T-helper 1 cell treated with Interleukin-12 subunit alpha and Interleukin-12 subunit beta and Interleukin-4 antibody, amounts not matched to agents 30 μg/mL and 1 μg/mL, for 36 hours (primary cell): ENCODE results near the gene CACNA1C.
A peak's percentile ranks its signal among the peaks of the same experiment; 100 is the strongest.

ENCODE experiments used
- H3K27ac Mint-ChIP-seq: one replicate; pipeline ENCODE4 v1.8.0; 2021; ENCODE audit warnings: mild to moderate bottlenecking, mixed read lengths
- H3K27me3 Mint-ChIP-seq: one replicate; pipeline ENCODE4 v1.8.0; 2021; ENCODE audit warnings: low read depth, mixed read lengths
- H3K36me3 Mint-ChIP-seq: one replicate; pipeline ENCODE4 v1.8.0; 2021; ENCODE audit warnings: low read depth, mixed read lengths
- H3K4me1 Mint-ChIP-seq: one replicate; pipeline ENCODE4 v1.8.0; 2021; ENCODE audit warnings: low read depth, mixed read lengths
- H3K4me3 Mint-ChIP-seq: one replicate; pipeline ENCODE4 v1.8.0; 2021; ENCODE audit warnings: mild to moderate bottlenecking, moderate library complexity, mixed read lengths
- H3K9me3 Mint-ChIP-seq: one replicate; pipeline ENCODE4 v1.8.0; 2021; ENCODE audit warnings: mixed read lengths

The CACNA1C gene

GRCh38 chr12:2019126-2019525 lies 33.7 kb upstream of the CACNA1C start:
- no peak overlapping the region for H3K4me3 Mint-ChIP-seq
- no peaks in the 10 kb centered on the region for H3K9me3 Mint-ChIP-seq
- H3K27me3 Mint-ChIP-seq: peaks cover 34% of the 10 kb centered on the region
- no peaks in the 10 kb centered on the region for H3K36me3 Mint-ChIP-seq
- no peaks in the 10 kb centered on the region for H3K4me1 Mint-ChIP-seq
- H3K27ac Mint-ChIP-seq: no peak overlapping the region

- H3K4me3 Mint-ChIP-seq: no peak overlapping the region
- H3K27ac Mint-ChIP-seq: no peak overlapping the region
- no peaks in the 10 kb centered on the region for H3K4me1 Mint-ChIP-seq
- H3K27me3 Mint-ChIP-seq: peaks cover 42% of the 10 kb centered on the region
- no peaks in the 10 kb centered on the region for H3K9me3 Mint-ChIP-seq
- no peaks in the 10 kb centered on the region for H3K36me3 Mint-ChIP-seq
These were observed 32.3 kb upstream of the CACNA1C start for GRCh38 chr12:2020511-2020910.

- H3K27ac Mint-ChIP-seq: no peak overlapping the region
- H3K9me3 Mint-ChIP-seq: no peaks in the 10 kb centered on the region
- no peaks in the 10 kb centered on the region for H3K4me1 Mint-ChIP-seq
- H3K27me3 Mint-ChIP-seq: peaks cover 36% of the 10 kb centered on the region
- H3K36me3 Mint-ChIP-seq: no peaks in the 10 kb centered on the region
- no peak overlapping the region for H3K4me3 Mint-ChIP-seq
These were observed 29.4 kb upstream of the CACNA1C start for GRCh38 chr12:2023365-2023764.

- Mint-ChIP-seq H3K4me3 (no peak overlapping the region), H3K27ac (no peak overlapping the region), H3K36me3 (no peaks in the 10 kb centered on the region), H3K27me3 (peaks cover 19% of the 10 kb centered on the region), H3K4me1 (no peaks in the 10 kb centered on the region), H3K9me3 (no peaks in the 10 kb centered on the region)
These were observed 25.4 kb upstream of the CACNA1C start for GRCh38 chr12:2027351-2027750.

GRCh38 chr12:2029851-2030250 lies 22.9 kb upstream of the CACNA1C start:
- Mint-ChIP-seq H3K4me3 (no peak overlapping the region), H3K27ac (no peak overlapping the region), H3K4me1 (peaks cover 4% of the 10 kb centered on the region), H3K36me3 (peaks cover 1% of the 10 kb centered on the region), H3K27me3 (peaks cover 27% of the 10 kb centered on the region), H3K9me3 (no peaks in the 10 kb centered on the region)

GRCh38 chr12:2032506-2032905 lies 20.3 kb upstream of the CACNA1C start:
- Mint-ChIP-seq H3K9me3 (no peaks in the 10 kb centered on the region), H3K27me3 (peaks cover 45% of the 10 kb centered on the region), H3K4me3 (no peak overlapping the region), H3K27ac (no peak overlapping the region), H3K4me1 (peaks cover 8% of the 10 kb centered on the region), H3K36me3 (peaks cover 1% of the 10 kb centered on the region)

- peaks cover 8% of the 10 kb centered on the region for H3K4me1 Mint-ChIP-seq
- no peaks in the 10 kb centered on the region for H3K9me3 Mint-ChIP-seq
- H3K27ac Mint-ChIP-seq: no peak overlapping the region
- H3K36me3 Mint-ChIP-seq: peaks cover 1% of the 10 kb centered on the region
- H3K27me3 Mint-ChIP-seq: peaks cover 61% of the 10 kb centered on the region
- H3K4me3 Mint-ChIP-seq: peak overlapping the region; percentile 53
These were observed 18.0 kb upstream of the CACNA1C start for GRCh38 chr12:2034633-2035430.

GRCh38 chr12:2035431-2036055 lies 17.2 kb upstream of the CACNA1C start:
- H3K27me3 Mint-ChIP-seq: peaks cover 66% of the 10 kb centered on the region

GRCh38 chr12:2039034-2039433 lies 13.8 kb upstream of the CACNA1C start:
- Mint-ChIP-seq H3K4me3 (no peak overlapping the region), H3K9me3 (no peaks in the 10 kb centered on the region), H3K27me3 (peaks cover 58% of the 10 kb centered on the region), H3K36me3 (no peaks in the 10 kb centered on the region), H3K4me1 (peaks cover 8% of the 10 kb centered on the region), H3K27ac (no peak overlapping the region)

More at GRCh38 chr12:2035431-2036055, 17.2 kb upstream of the CACNA1C start:
- Mint-ChIP-seq H3K9me3 (no peaks in the 10 kb centered on the region), H3K36me3 (peaks cover 1% of the 10 kb centered on the region), H3K4me3 (peak overlapping the region; percentile 53), H3K4me1 (peaks cover 8% of the 10 kb centered on the region), H3K27ac (peak overlapping the region; percentile 11)

GRCh38 chr12:2043054-2043453 lies 9.7 kb upstream of the CACNA1C start:
- H3K9me3 Mint-ChIP-seq: no peaks in the 10 kb centered on the region

GRCh38 chr12:2044165-2044564 lies 8.6 kb upstream of the CACNA1C start:
- Mint-ChIP-seq H3K27ac (no peak overlapping the region), H3K4me3 (no peak overlapping the region), H3K9me3 (no peaks in the 10 kb centered on the region), H3K4me1 (no peaks in the 10 kb centered on the region), H3K27me3 (peaks cover 45% of the 10 kb centered on the region), H3K36me3 (no peaks in the 10 kb centered on the region)

More at GRCh38 chr12:2043054-2043453, 9.7 kb upstream of the CACNA1C start:
- Mint-ChIP-seq H3K27ac (no peak overlapping the region), H3K27me3 (peaks cover 42% of the 10 kb centered on the region), H3K4me3 (no peak overlapping the region), H3K36me3 (no peaks in the 10 kb centered on the region), H3K4me1 (no peaks in the 10 kb centered on the region)

GRCh38 chr12:2046957-2047356 lies 5.8 kb upstream of the CACNA1C start:
- H3K9me3 Mint-ChIP-seq: no peaks in the 10 kb centered on the region
- peaks cover 8% of the 10 kb centered on the region for H3K4me1 Mint-ChIP-seq
- no peak overlapping the region for H3K4me3 Mint-ChIP-seq
- H3K27me3 Mint-ChIP-seq: peaks cover 55% of the 10 kb centered on the region
- no peaks in the 10 kb centered on the region for H3K36me3 Mint-ChIP-seq
- no peak overlapping the region for H3K27ac Mint-ChIP-seq

- H3K9me3 Mint-ChIP-seq: no peaks in the 10 kb centered on the region
- peaks cover 8% of the 10 kb centered on the region for H3K4me1 Mint-ChIP-seq
- H3K4me3 Mint-ChIP-seq: no peak overlapping the region
- H3K36me3 Mint-ChIP-seq: no peaks in the 10 kb centered on the region
- H3K27me3 Mint-ChIP-seq: peaks cover 58% of the 10 kb centered on the region
- H3K27ac Mint-ChIP-seq: no peak overlapping the region
These were observed 5.0 kb upstream of the CACNA1C start for GRCh38 chr12:2047752-2048151.

- H3K36me3 Mint-ChIP-seq: no peaks in the 10 kb centered on the region
- H3K9me3 Mint-ChIP-seq: no peaks in the 10 kb centered on the region
- H3K4me3 Mint-ChIP-seq: no peak overlapping the region
- H3K4me1 Mint-ChIP-seq: peaks cover 13% of the 10 kb centered on the region
- peaks cover 64% of the 10 kb centered on the region for H3K27me3 Mint-ChIP-seq
- H3K27ac Mint-ChIP-seq: no peak overlapping the region
These were observed 2.9 kb upstream of the CACNA1C start for GRCh38 chr12:2049604-2050540.
